Heart left ventricle (tissue), 16 donors: ENCODE results near the gene HOXC10. TPM values are rescaled to one million over a fixed set of nuclear protein-coding genes. Genes with fewer than 3 reads are reported as not detected.

Experiments
- ATAC-seq, 4 donors: fragments of 200-7000 bp; cut with Tn5 transposase; one replicate each; pipeline ENCODE4 v1.9.1; 2020 to 2022; ENCODE audit warnings: moderate library complexity in 4 of 4, mild to moderate bottlenecking in 3 of 4, moderate number of reproducible peaks in 1 of 4
- DNase-seq, 5 donors: peaks; one replicate each; pipeline ENCODE4 v3.0.0-alpha.2; 2020
- H3K27ac ChIP-seq, 12 donors: fragments of 200-600 bp; sonication (generic) in 4 of 12; one replicate each; pipeline versions ENCODE4 v1.5.0 to v1.8.0; 2016 to 2022; ENCODE audit warnings: mild to moderate bottlenecking in 2 of 12
- H3K27me3 ChIP-seq, 9 donors: fragments of 200-600 bp; sonication (generic) in 2 of 9; one replicate each; pipeline versions ENCODE4 v1.5.1 to v1.8.0; 2016 to 2022; ENCODE audit warnings: mild to moderate bottlenecking in 3 of 9
- H3K36me3 ChIP-seq, 9 donors: fragments of 200-600 bp; sonication (generic) in 2 of 9; one replicate each; pipeline versions ENCODE4 v1.5.0 to v1.8.0; 2018 to 2022; ENCODE audit warnings: mild to moderate bottlenecking in 2 of 9
- H3K4me1 ChIP-seq, 12 donors: fragments of 200-600 bp; sonication (generic) in 4 of 12; one replicate each; pipeline versions ENCODE4 v1.5.0 to v1.8.0; 2016 to 2022; ENCODE audit warnings: mild to moderate bottlenecking in 3 of 12
- H3K4me3 ChIP-seq, 12 donors: fragments of 200-600 bp; sonication (generic) in 4 of 12; one replicate each; pipeline versions ENCODE4 v1.5.0 to v1.8.0; 2017 to 2022; ENCODE audit warnings: mild to moderate bottlenecking in 9 of 12, moderate library complexity in 4 of 12
- H3K9me3 ChIP-seq, 12 donors: fragments of 200-600 bp; sonication (generic) in 4 of 12; one replicate each; pipeline versions ENCODE4 v1.5.0 to v1.8.0; 2016 to 2022; ENCODE audit warnings: mild to moderate bottlenecking in 1 of 12
- CTCF ChIP-seq, 12 donors: fragments of 200-600 bp; sonication (generic) in 4 of 12; IDR thresholded peaks; one replicate each; pipeline versions ENCODE4 v1.5.0 to v1.8.0; 2018 to 2022; ENCODE audit warnings: antibody characterized with exemption in 12 of 12, mild to moderate bottlenecking in 5 of 12
- POLR2A ChIP-seq, 2 donors: fragments of 450-650 bp; IDR thresholded peaks; one replicate each; pipeline ENCODE4 v1.6.1; 2017; ENCODE audit warnings: antibody characterized with exemption in 2 of 2, mild to moderate bottlenecking in 2 of 2, moderate library complexity in 2 of 2
- WGBS, 4 donors: extraction: QIAGEN DNeasy Blood & Tissue Kit in 2 of 4; methylation state at CpG; one replicate each; pipeline versions ENCODE4 v1.1.5 to v1.1.7; 2013 to 2018; 5-methylcytosine and 5-hydroxymethylcytosine counted together
- intact Hi-C, 10 donors: fragments of 100-400 bp; cut with DNase I; formaldehyde crosslinking; loops; one replicate each; pipeline versions ENCODE4 v1.11.1 to v1.14.2; 2022
- polyA plus RNA-seq, 2 donors: library from polyadenylated mRNA; stranded (reverse); fragments of 200-250 nt; gene quantifications; one replicate each; pipeline ENCODE4 v1.2.3, GENCODE V29; 2013
- total RNA-seq, 9 donors: library from RNA; depleted of rRNA in 2 of 9; stranded (reverse); fragments of >200 nt in 2 of 9; fragmentation: NEBNext Ultra II Directional in 3 of 9; extraction: Animal tissue kit (Norgen Biotek cat#: 25700) in 3 of 9; gene quantifications; one replicate each; pipeline versions ENCODE4 v1.1.0 to v1.2.4, GENCODE V29; 2016 to 2023
- donor health status: ischemic (EF 13 %, LVEDD 7.1; RV severe dilation, severe dysfunction).
- donor health status: healthy with polysubstance abuse.
- donor health status: DM: no; HTN: yes; CAD: no.
- donor health status: DM: no; HTN: no; CAD: no.
- donor health status: ischemic (EF 25% LVEDD 6.9; RV normal size, moderate dysfunction).
- donor health status: ischemic (EF 25% LVEDD 5.7; RV mildly dilated, moderate dysfunction).
- donor health status: healthy.
- donor health status: DM: yes; HTN: yes; CAD: no.
- donor health status: ischemic (EF 35%, LVEDD 5.7; RV mildly dilated, moderate dysfunction).
- donor health status: nonischemic (EF 11% LVEDD 7.7; RV severe dilation, severe dysfunction).
- donor health status: DM: yes; HTN: yes; CAD: no.
- donor health status: PGD.
- donor health status: ischemic (EF 29% LVEDD 5.4; RV normal size, mild dysfunction).
- donor health status: nonischemic (EF 23%, LVEDD 6.1; RV moderate dilation, normal function).

HOXC10 gene
- total and polyA plus RNA-seq, 11 donors, result not detected

- DNase-seq, result no peak
- no peaks in the 10 kb centered on the region for H3K9me3 ChIP-seq
- no peak overlapping the region for H3K27ac ChIP-seq
- intact Hi-C loops, result no loop called here
- peaks cover 81 to 100% (median 100%) of the 10 kb centered on the region in 9 donors for H3K27me3 ChIP-seq
- TF ChIP-seq POLR2A (IDR thresholded peaks at IDR 0.05), result no peak
- no peak for TF ChIP-seq CTCF (IDR thresholded peaks at IDR 0.05)
- ATAC-seq, result no peak
- H3K4me3 ChIP-seq, result no peak overlapping the region
- 7 to 10% (median 9%) methylated on average over 10 of the region's 10 CpGs for WGBS, 4 donors
- no peaks in the 10 kb centered on the region for H3K36me3 ChIP-seq
- H3K4me1 ChIP-seq, result peaks cover 0 to 21% (median 5%) of the 10 kb centered on the region in 12 donors
Observed at GRCh38 chr12:53955776-53956250, 29.1 kb upstream of the HOXC10 start.

GRCh38 chr12:53956251-53956887 lies 28.6 kb upstream of the HOXC10 start:
- ATAC-seq, result no peak
- no peak for DNase-seq
- no peak overlapping the region for H3K4me3 ChIP-seq
- no peak for TF ChIP-seq CTCF (IDR thresholded peaks at IDR 0.05)
- no peak for TF ChIP-seq POLR2A (IDR thresholded peaks at IDR 0.05)
- no peaks in the 10 kb centered on the region for H3K9me3 ChIP-seq
- H3K4me1 ChIP-seq, result peaks cover 0 to 21% (median 2%) of the 10 kb centered on the region in 12 donors
- H3K27ac ChIP-seq, result no peak overlapping the region
- 8 to 10% (median 9%) methylated on average over 22 to 25 of the region's 25 CpGs for WGBS, 4 donors
- intact Hi-C loops, result no loop called here
- H3K36me3 ChIP-seq, result no peaks in the 10 kb centered on the region
- H3K27me3 ChIP-seq, result peaks cover 81 to 100% (median 100%) of the 10 kb centered on the region in 9 donors

- intact Hi-C loops, result no loop called here
Observed at GRCh38 chr12:53956914-53957536, 27.9 kb upstream of the HOXC10 start.

More at GRCh38 chr12:53956914-53957536, 27.9 kb upstream of the HOXC10 start:
- Histone ChIP-seq H3K9me3 (no peaks in the 10 kb centered on the region), H3K27ac (no peak overlapping the region), H3K27me3 (peaks cover 81 to 100% (median 100%) of the 10 kb centered on the region in 9 donors), H3K4me1 (peaks cover 0 to 17% (median 0%) of the 10 kb centered on the region in 12 donors), H3K4me3 (no peak overlapping the region), H3K36me3 (no peaks in the 10 kb centered on the region)
- TF ChIP-seq POLR2A (IDR thresholded peaks at IDR 0.05) (no peak), CTCF (IDR thresholded peaks at IDR 0.05) (no peak)
- 11 to 20% (median 15%) methylated on average over 11 of the region's 11 CpGs for WGBS, 4 donors
- DNase-seq (no peak), ATAC-seq (no peak)
